Measurements from ENCODE around the gene NUAK1. TPM values are rescaled to one million over a fixed set of nuclear protein-coding genes. Genes with fewer than 3 reads are reported as not detected.

Gene NUAK1
- total RNA-seq, 2 donors from 2014 or later: 5.3 to 9.1 TPM

GRCh38 chr12:106045251-106045674 lies 93.5 kb downstream of the NUAK1 start:
- Histone ChIP-seq H3K4me1 (no peaks in the 10 kb centered on the region), H3K4me3 (no peak overlapping the region), H3K27ac (no peak overlapping the region), H3K36me3 (replicated peaks in 1 of 2; ENCODE audit: insufficient read depth in 1 of 2, low read depth in 2 of 2) (no peaks in the 10 kb centered on the region), H3K27me3 (peaks cover 0 to 4% of the 10 kb centered on the region in 2 donors), H3K9me3 (no peaks in the 10 kb centered on the region)
- 86 to 88% methylated on average over 4 of the region's 4 CpGs for WGBS, 2 donors
- intact Hi-C loops (cut with DNase I): no loop called here
- no peak for ATAC-seq
- DNase-seq: no peak
- TF ChIP-seq CTCF (IDR thresholded peaks at IDR 0.05): no peak
- no peak for TF ChIP-seq POLR2A (IDR thresholded peaks at IDR 0.05)

- Histone ChIP-seq H3K9me3 (no peaks in the 10 kb centered on the region), H3K36me3 (replicated peaks in 1 of 2; ENCODE audit: insufficient read depth in 1 of 2, low read depth in 2 of 2) (no peaks in the 10 kb centered on the region), H3K27ac (no peak overlapping the region), H3K4me1 (no peaks in the 10 kb centered on the region), H3K27me3 (peaks cover 0 to 4% of the 10 kb centered on the region in 2 donors), H3K4me3 (no peak overlapping the region)
- TF ChIP-seq CTCF (IDR thresholded peaks at IDR 0.05): no peak
- TF ChIP-seq POLR2A (IDR thresholded peaks at IDR 0.05): no peak
- ATAC-seq (no peak), DNase-seq (no peak)
- 39 to 44% methylated on average over 2 of the region's 2 CpGs for WGBS, 2 donors
- intact Hi-C loops (cut with DNase I): no loop called here
Observed at GRCh38 chr12:106044773-106045172, 94.0 kb downstream of the NUAK1 start.

GRCh38 chr12:106042037-106042436 lies 96.7 kb downstream of the NUAK1 start:
- Histone ChIP-seq H3K27ac (no peak overlapping the region), H3K4me3 (no peak overlapping the region), H3K4me1 (no peaks in the 10 kb centered on the region), H3K27me3 (peaks cover 0 to 4% of the 10 kb centered on the region in 2 donors), H3K9me3 (no peaks in the 10 kb centered on the region), H3K36me3 (replicated peaks in 1 of 2; ENCODE audit: insufficient read depth in 1 of 2, low read depth in 2 of 2) (no peaks in the 10 kb centered on the region)
- no peak for ATAC-seq
- 70 to 75% methylated on average over 4 of the region's 4 CpGs for WGBS, 2 donors
- intact Hi-C loops (cut with DNase I): no loop called here
- TF ChIP-seq CTCF (IDR thresholded peaks at IDR 0.05): no peak
- no peak for TF ChIP-seq POLR2A (IDR thresholded peaks at IDR 0.05)
- DNase-seq: no peak

GRCh38 chr12:106040521-106040920 lies 98.2 kb downstream of the NUAK1 start:
- no peak for ATAC-seq
- WGBS, 2 donors: 73 to 87% methylated on average over 6 to 7 of the region's 7 CpGs
- intact Hi-C loops (cut with DNase I): no loop called here
- Histone ChIP-seq H3K4me3 (no peak overlapping the region), H3K9me3 (no peaks in the 10 kb centered on the region), H3K27ac (no peak overlapping the region), H3K4me1 (no peaks in the 10 kb centered on the region), H3K36me3 (replicated peaks in 1 of 2; ENCODE audit: insufficient read depth in 1 of 2, low read depth in 2 of 2) (no peaks in the 10 kb centered on the region), H3K27me3 (peaks cover 0 to 4% of the 10 kb centered on the region in 2 donors)
- TF ChIP-seq CTCF (IDR thresholded peaks at IDR 0.05) (no peak), POLR2A (IDR thresholded peaks at IDR 0.05) (no peak)
- DNase-seq: no peak

GRCh38 chr12:106039646-106040404 lies 98.9 kb downstream of the NUAK1 start:
- ATAC-seq: no peak
- DNase-seq: no peak
- Histone ChIP-seq H3K4me1 (no peaks in the 10 kb centered on the region), H3K27me3 (peaks cover 0 to 4% of the 10 kb centered on the region in 2 donors), H3K27ac (no peak overlapping the region), H3K9me3 (no peaks in the 10 kb centered on the region), H3K4me3 (no peak overlapping the region), H3K36me3 (replicated peaks in 1 of 2; ENCODE audit: insufficient read depth in 1 of 2, low read depth in 2 of 2) (no peaks in the 10 kb centered on the region)
- TF ChIP-seq CTCF (IDR thresholded peaks at IDR 0.05): no peak
- TF ChIP-seq POLR2A (IDR thresholded peaks at IDR 0.05): no peak
- intact Hi-C loops (cut with DNase I): no loop called here
- WGBS, 2 donors: 77 to 91% methylated on average over 2 of the region's 2 CpGs
